HepG2 (cell line): ENCODE measurements around the gene FAM174C. TPM values are rescaled to one million over a fixed set of nuclear protein-coding genes. Genes with fewer than 3 reads are reported as not detected.
A peak's percentile ranks its signal among the peaks of the same experiment; 100 is the strongest.

Experiments used
- ATAC-seq: fragments of 200-7000 bp; cut with Tn5 transposase; 3 replicates; pipeline ENCODE4 v1.9.1; 2020; ENCODE audit warnings: mild to moderate bottlenecking, moderate library complexity
- BruUV-seq: library from RNA; stranded (reverse); fragments of 400-500 nt; replicated peaks from 2 replicates; lab custom pipeline; 2021; lab: Mats Ljungman, UMichigan
- CTCF ChIA-PET: fragments of 300-600 bp; formaldehyde crosslinking; extraction: SDS; loops from one replicate; lab custom pipeline; 2021; ENCODE audit warnings: low total read pairs, inconsistent platforms, low intra/inter-chr PET ratio; lab: Yijun Ruan, JAX
- POLR2A ChIA-PET: fragments of 350-600 bp; sonication (Branson Sonifier 250); formaldehyde crosslinking; loops from one replicate; lab custom pipeline; 2020; ENCODE audit warnings: antibody characterized with exemption, inconsistent platforms; lab: Yijun Ruan, JAX
- DNase-seq: peaks from one replicate; pipeline ENCODE4 v3.0.0-alpha.2; 2015; ENCODE audit warnings: low spot score
- FAIRE-seq: peaks from 3 replicates; lab custom pipeline; 2011; peaks lifted over from hg19 to GRCh38; lab: Jason Lieb, UNC
- H2AFZ ChIP-seq: one replicate; pipeline ENCODE4 v1.6.1; 2011; ENCODE audit warnings: low read length, inconsistent platforms
- H3K27ac ChIP-seq: fragments of 300-600 bp; 3 replicates; pipeline ENCODE4 v1.8.0; 2011; ENCODE audit warnings: mixed run types, mild to moderate bottlenecking, mixed read lengths, low read length, inconsistent platforms; ENCODE audit not compliant: insufficient read depth; ENCODE audit errors: extremely low read length
- H3K27me3 ChIP-seq, 2 experiments: fragments of 200-600 bp in 1 of 2; 2 replicates in 1 of 2; 3 replicates in 1 of 2; pipeline versions ENCODE4 v1.6.0 to v1.8.0; 2011; ENCODE audit warnings: low read length in 2 of 2, mild to moderate bottlenecking in 2 of 2, moderate library complexity in 2 of 2, inconsistent platforms in 1 of 2; ENCODE audit not compliant: insufficient read depth in 2 of 2, control insufficient read depth in 1 of 2
- H3K36me3 ChIP-seq, 2 experiments: fragments of 200-600 bp in 1 of 2; replicated peaks in 1 of 2; 2 replicates in 1 of 2; 3 replicates in 1 of 2; pipeline versions ENCODE4 v1.5.1 to v1.8.0; 2011; ENCODE audit warnings: low read length in 2 of 2, inconsistent platforms in 1 of 2; ENCODE audit not compliant: insufficient read depth in 2 of 2, control insufficient read depth in 1 of 2
- H3K4me1 ChIP-seq: 2 replicates; pipeline ENCODE4 v1.5.1; 2012; ENCODE audit warnings: low read length, inconsistent platforms; ENCODE audit not compliant: insufficient read depth
- H3K4me2 ChIP-seq: 2 replicates; pipeline ENCODE4 v1.6.0; 2011; ENCODE audit warnings: low read depth, low read length, inconsistent platforms
- H3K4me3 ChIP-seq, 3 experiments: fragments of 200-600 bp in 1 of 3; sonication (generic), shearing (Covaris generic) in 1 of 3; replicated peaks in 1 of 3; 2 replicates each; pipeline ENCODE4 v1.5.1; 2011 to 2016; ENCODE audit warnings: low read length in 3 of 3, inconsistent platforms in 2 of 3, low read depth in 2 of 3, mild to moderate bottlenecking in 2 of 3, control low read depth in 1 of 3, mixed read lengths in 1 of 3; ENCODE audit not compliant: insufficient read depth in 1 of 3
- H3K79me2 ChIP-seq: one replicate; pipeline ENCODE4 v1.6.1; 2011; ENCODE audit warnings: low read length, inconsistent platforms; ENCODE audit not compliant: insufficient read depth
- H3K9ac ChIP-seq: 2 replicates; pipeline ENCODE4 v1.6.0; 2011; ENCODE audit warnings: mild to moderate bottlenecking, low read depth, low read length, inconsistent platforms; ENCODE audit not compliant: insufficient read depth
- H3K9me3 ChIP-seq: 2 replicates; pipeline ENCODE4 v1.5.1; 2012; ENCODE audit warnings: mild to moderate bottlenecking, low read length
- H4K20me1 ChIP-seq: 2 replicates; pipeline ENCODE4 v1.6.0; 2011; ENCODE audit warnings: inconsistent platforms, mild to moderate bottlenecking, low read length, moderate library complexity; ENCODE audit not compliant: insufficient read depth
- CC2D1A ChIP-seq: sonication (generic); formaldehyde crosslinking; IDR thresholded peaks from 2 replicates; pipeline ENCODE4 v1.8.1; 2023; ENCODE audit warnings: mild to moderate bottlenecking, missing genetic modification reagents
- DRAP1 ChIP-seq: IDR thresholded peaks from 2 replicates; pipeline ENCODE4 v1.6.1; 2016; ENCODE audit warnings: missing genetic modification reagents, missing compliant biosample characterization
- ERF ChIP-seq: IDR thresholded peaks from 2 replicates; pipeline ENCODE4 v1.6.1; 2018; ENCODE audit warnings: missing biosample characterization, missing genetic modification reagents
- FOXO4 ChIP-seq: sonication (generic); formaldehyde crosslinking; conservative IDR thresholded peaks from 2 replicates; pipeline ENCODE4 v1.8.1; 2023; ENCODE audit warnings: missing genetic modification reagents
- GFI1 ChIP-seq: sonication (generic); formaldehyde crosslinking; IDR thresholded peaks from 2 replicates; pipeline ENCODE4 v1.5.0; 2020; ENCODE audit warnings: missing genetic modification reagents, mild to moderate bottlenecking, borderline replicate concordance
- HBP1 ChIP-seq: IDR thresholded peaks from 2 replicates; pipeline ENCODE4 v1.6.1; 2016; ENCODE audit warnings: low read depth, control low read depth
- HNRNPK ChIP-seq: fragments of 200-400 bp; formaldehyde crosslinking; IDR thresholded peaks from 2 replicates; pipeline ENCODE4 v1.6.1; 2018; ENCODE audit warnings: low read length, low read depth, moderate library complexity, mild to moderate bottlenecking; ENCODE audit not compliant: poor library complexity, severe bottlenecking
- HOXA7 ChIP-seq: sonication (generic); formaldehyde crosslinking; IDR thresholded peaks from 2 replicates; pipeline ENCODE4 v1.8.1; 2022; ENCODE audit warnings: mild to moderate bottlenecking, missing genetic modification reagents, moderate library complexity
- KDM2A ChIP-seq: sonication (generic); formaldehyde crosslinking; IDR thresholded peaks from 2 replicates; pipeline ENCODE4 v1.4.0; 2020; ENCODE audit warnings: low read depth, missing genetic modification reagents, borderline replicate concordance
- KDM5B ChIP-seq: sonication (generic); formaldehyde crosslinking; IDR thresholded peaks from 2 replicates; pipeline ENCODE4 v1.4.0; 2020; ENCODE audit warnings: missing genetic modification reagents, mild to moderate bottlenecking, borderline replicate concordance
- SP5 ChIP-seq: IDR thresholded peaks from 2 replicates; pipeline ENCODE4 v1.6.1; 2016; ENCODE audit warnings: low read depth, borderline replicate concordance
- TEF ChIP-seq: sonication (generic); formaldehyde crosslinking; IDR thresholded peaks from 2 replicates; pipeline ENCODE4 v1.5.0; 2020; ENCODE audit warnings: missing genetic modification reagents
- TFAP4 ChIP-seq: sonication (generic); IDR thresholded peaks from 2 replicates; pipeline ENCODE4 v1.6.1; 2016; ENCODE audit warnings: low read depth, borderline replicate concordance
- ZNF629 ChIP-seq: sonication (generic); formaldehyde crosslinking; conservative IDR thresholded peaks from 2 replicates; pipeline ENCODE4 v1.5.0; 2020; ENCODE audit warnings: missing genetic modification reagents
- ZNF75D ChIP-seq: sonication (generic); formaldehyde crosslinking; IDR thresholded peaks from 2 replicates; pipeline ENCODE4 v1.8.1; 2023; ENCODE audit warnings: missing genetic modification reagents, mild to moderate bottlenecking, borderline replicate concordance
- ZNF788 ChIP-seq: sonication (generic); formaldehyde crosslinking; IDR thresholded peaks from 2 replicates; pipeline ENCODE4 v1.5.0; 2020; ENCODE audit warnings: mild to moderate bottlenecking, missing genetic modification reagents, borderline replicate concordance
- WGBS: methylation state at CpG from one replicate; pipeline ENCODE4 v1.1.6; 2017; ENCODE audit warnings: low lambda C conversion rate; 5-methylcytosine and 5-hydroxymethylcytosine counted together
- in situ Hi-C: cut with HindIII; loops from 2 replicates; pipeline ENCODE4 v1.10.0; 2017; ENCODE audit warnings: low pct_unique_long_range_greater_than_20kb; ENCODE audit not compliant: extremely low pct_ligation_motif_present
- intact Hi-C: fragments of 100-400 bp; cut with micrococcal nuclease; formaldehyde crosslinking; loops from one replicate; pipeline ENCODE4 v1.10.0; 2022; ENCODE audit not compliant: unreplicated experiment
- polyA plus RNA-seq, 8 experiments: library from polyadenylated mRNA; depleted of rRNA in 3 of 8; stranded (reverse) in 7 of 8; unstranded in 1 of 8; fragments of >200 nt; fragmentation: Illumina TruSeq in 4 of 8; extraction: Trizol in 4 of 8; gene quantifications; 2 replicates each; pipeline versions ENCODE4 v1.2.1 to v1.2.3, GENCODE V29; 2011 to 2016; ENCODE audit warnings: low read depth in 4 of 8, missing spikeins in 1 of 8, mixed read lengths in 1 of 8; ENCODE audit not compliant: insufficient read depth in 1 of 8
- total RNA-seq, 5 experiments: library from RNA; depleted of rRNA; stranded (reverse); fragments of >200 nt; fragmentation: Illumina TruSeq; extraction: Trizol; gene quantifications; 2 replicates each; pipeline ENCODE4 v1.2.3, GENCODE V29; 2016; ENCODE audit warnings: low read depth in 1 of 5

Gene FAM174C
- total and polyA plus RNA-seq, 2 of the 13 experiments (the other 11 are each of a cell fraction or from before 2014, with no cell fraction given): 19.5 to 31.3 TPM

- TF ChIP-seq GFI1 (CRISPR knock-in tag): peak; percentile 60; the same call in 1 of the 2 replicates
- 0 out of 2 replicates have a peak, but pooled peaks have one; percentile 5 for TF ChIP-seq ZNF788 (CRISPR knock-in tag)
- peak; percentile 67; the same call in 1 of the 2 replicates for TF ChIP-seq SP5 (CRISPR knock-in tag)
- TF ChIP-seq CC2D1A: 0 out of 2 replicates have a peak, but pooled peaks have one; percentile 47
- peak; percentile 36; the same call in 1 of the 2 replicates for TF ChIP-seq TFAP4
- TF ChIP-seq, all 625 proteins: peak for 132; not testable (repeated sequence) for 493
These were observed 28.9 kb upstream of the FAM174C start (continued) for GRCh38 chr19:1246265-1247087.

GRCh38 chr19:1247748-1248138, 27.6 kb upstream of the FAM174C start:
- intact Hi-C loops: no loop called here
- no peak for FAIRE-seq
- TF ChIP-seq HNRNPK (no peak), TEF (CRISPR knock-in tag) (no peak), ZNF629 (peak; percentile 96), ZNF75D (CRISPR knock-in tag) (no peak), KDM2A (CRISPR knock-in tag) (0 out of 2 replicates have a peak, but pooled peaks have one; percentile 2), FOXO4 (CRISPR knock-in tag) (0 out of 2 replicates have a peak, but pooled peaks have one; percentile 43), DRAP1 (CRISPR knock-in tag) (no peak), HOXA7 (CRISPR knock-in tag) (no peak), KDM5B (CRISPR knock-in tag) (0 out of 2 replicates have a peak, but pooled peaks have one; percentile 5), HBP1 (CRISPR knock-in tag) (no peak; the same call in 1 of the 2 replicates), ERF (CRISPR knock-in tag) (0 out of 2 replicates have a peak, but pooled peaks have one; percentile 12)

More at GRCh38 chr19:1247748-1248138, 27.6 kb upstream of the FAM174C start:
- Histone ChIP-seq H2AFZ (no peak overlapping the region), H3K36me3 (peaks cover 2 to 9% of the 10 kb centered on the region in 2 experiments; a peak in 2 of 5 replicates), H3K4me2 (peak overlapping the region; percentile 72), H3K4me1 (peaks cover 54% of the 10 kb centered on the region), H3K4me3 (peak overlapping the region; percentile 42 to 82 (median 74); a peak in 5 of 6 replicates), H3K79me2 (peaks cover 30% of the 10 kb centered on the region), H3K27me3 (no peaks in the 10 kb centered on the region; a peak in 1 of 5 replicates), H3K9me3 (no peaks in the 10 kb centered on the region), H3K9ac (peak overlapping the region; percentile 79), H4K20me1 (peaks cover 16% of the 10 kb centered on the region; the same call in 1 of the 2 replicates), H3K27ac (peak overlapping the region; percentile 98)
- in situ Hi-C loops: no loop called here
- ATAC-seq: no peak
- CTCF ChIA-PET: no interaction called here
- POLR2A ChIA-PET: interaction anchor here (10.1 kb wide), 1 partner anchor 21 kb away, joined by 469 read pairs; the partner anchor contains the start of gene CIRBP
- TSS peak; percentile 29 for BruUV-seq
- WGBS: 82% methylated on average over 6 of the region's 8 CpGs
- no peak for DNase-seq
